A204.1 (cell line): ENCODE data around the gene SOX11.

Source experiments
- FAIRE-seq: peaks from 2 replicates; lab custom pipeline; 2012; peaks lifted over from hg19 to GRCh38; lab: Jason Lieb, UNC

The SOX11 gene

GRCh38 chr2:5692561-5693286, 540 bp downstream of the SOX11 start:
- no peak for FAIRE-seq

- FAIRE-seq = no peak
These were observed 1.4 kb downstream of the SOX11 start for GRCh38 chr2:5693287-5694201.

GRCh38 chr2:5694306-5694705, 2.1 kb downstream of the SOX11 start:
- FAIRE-seq = no peak

GRCh38 chr2:5695654-5696403, 3.6 kb downstream of the SOX11 start:
- FAIRE-seq = no peak

- no peak for FAIRE-seq
These were observed 4.3 kb downstream of the SOX11 start for GRCh38 chr2:5696404-5696944.

- FAIRE-seq = no peak
These were observed 4.8 kb downstream of the SOX11 start for GRCh38 chr2:5696945-5697521.

- FAIRE-seq = no peak
These were observed 5.4 kb downstream of the SOX11 start for GRCh38 chr2:5697562-5697961.

- no peak for FAIRE-seq
These were observed 6.0 kb downstream of the SOX11 start for GRCh38 chr2:5698134-5698533.

- FAIRE-seq = no peak
These were observed 7.8 kb downstream of the SOX11 start for GRCh38 chr2:5699963-5700362.

- no peak for FAIRE-seq
These were observed 8.4 kb downstream of the SOX11 start for GRCh38 chr2:5700551-5700950.

GRCh38 chr2:5701266-5701665, 9.1 kb downstream of the SOX11 start:
- FAIRE-seq = no peak

GRCh38 chr2:5703166-5703565, 11.0 kb downstream of the SOX11 start:
- FAIRE-seq = no peak

GRCh38 chr2:5705490-5705889, 13.3 kb downstream of the SOX11 start:
- FAIRE-seq = no peak

- FAIRE-seq = no peak
These were observed 14.7 kb downstream of the SOX11 start for GRCh38 chr2:5706717-5707455.

- no peak for FAIRE-seq
These were observed 18.4 kb downstream of the SOX11 start for GRCh38 chr2:5710615-5711014.

- FAIRE-seq = no peak
These were observed 20.9 kb downstream of the SOX11 start for GRCh38 chr2:5713101-5713500.

- FAIRE-seq = no peak
These were observed 27.6 kb downstream of the SOX11 start for GRCh38 chr2:5719629-5720334.

GRCh38 chr2:5720426-5720825, 28.2 kb downstream of the SOX11 start:
- no peak for FAIRE-seq

- no peak for FAIRE-seq
These were observed 30.1 kb downstream of the SOX11 start for GRCh38 chr2:5722236-5722635.

- FAIRE-seq = no peak
These were observed 31.9 kb downstream of the SOX11 start for GRCh38 chr2:5723791-5724735.
